ENCODE measurements around the gene NT5C2. TPM values are rescaled to one million over a fixed set of nuclear protein-coding genes. Genes with fewer than 3 reads are reported as not detected.

The NT5C2 gene
- total and polyA plus RNA-seq, 3 donors from 2014 or later = 105 to 125 (median 114) TPM

- DNase-seq = no peak
- Histone ChIP-seq H3K4me3 (no peak overlapping the region), H3K27me3 (no peaks in the 10 kb centered on the region), H3K9me3 (no peaks in the 10 kb centered on the region), H3K27ac (peak overlapping the region in 1 of 2 donors; percentile 3), H3K4me1 (peaks cover 14% of the 10 kb centered on the region), H3K36me3 (ENCODE audit: low read depth, missing control alignments) (no peaks in the 10 kb centered on the region)
- no peak for TF ChIP-seq POLR2A (IDR thresholded peaks at IDR 0.05)
- TF ChIP-seq, protein P1, sequence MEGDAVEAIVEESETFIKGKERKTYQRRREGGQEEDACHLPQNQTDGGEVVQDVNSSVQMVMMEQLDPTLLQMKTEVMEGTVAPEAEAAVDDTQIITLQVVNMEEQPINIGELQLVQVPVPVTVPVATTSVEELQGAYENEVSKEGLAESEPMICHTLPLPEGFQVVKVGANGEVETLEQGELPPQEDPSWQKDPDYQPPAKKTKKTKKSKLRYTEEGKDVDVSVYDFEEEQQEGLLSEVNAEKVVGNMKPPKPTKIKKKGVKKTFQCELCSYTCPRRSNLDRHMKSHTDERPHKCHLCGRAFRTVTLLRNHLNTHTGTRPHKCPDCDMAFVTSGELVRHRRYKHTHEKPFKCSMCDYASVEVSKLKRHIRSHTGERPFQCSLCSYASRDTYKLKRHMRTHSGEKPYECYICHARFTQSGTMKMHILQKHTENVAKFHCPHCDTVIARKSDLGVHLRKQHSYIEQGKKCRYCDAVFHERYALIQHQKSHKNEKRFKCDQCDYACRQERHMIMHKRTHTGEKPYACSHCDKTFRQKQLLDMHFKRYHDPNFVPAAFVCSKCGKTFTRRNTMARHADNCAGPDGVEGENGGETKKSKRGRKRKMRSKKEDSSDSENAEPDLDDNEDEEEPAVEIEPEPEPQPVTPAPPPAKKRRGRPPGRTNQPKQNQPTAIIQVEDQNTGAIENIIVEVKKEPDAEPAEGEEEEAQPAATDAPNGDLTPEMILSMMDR (IDR thresholded peaks at IDR 0.05) = no peak
- WGBS, 2 donors = 36 to 44% methylated on average over 2 of the region's 2 CpGs
- intact Hi-C loops (cut with DNase I; ENCODE audit: low total_unique reads) = no loop called here
Measured at GRCh38 chr10:103120977-103121735, 71.9 kb downstream of the NT5C2 start.

DNA sequence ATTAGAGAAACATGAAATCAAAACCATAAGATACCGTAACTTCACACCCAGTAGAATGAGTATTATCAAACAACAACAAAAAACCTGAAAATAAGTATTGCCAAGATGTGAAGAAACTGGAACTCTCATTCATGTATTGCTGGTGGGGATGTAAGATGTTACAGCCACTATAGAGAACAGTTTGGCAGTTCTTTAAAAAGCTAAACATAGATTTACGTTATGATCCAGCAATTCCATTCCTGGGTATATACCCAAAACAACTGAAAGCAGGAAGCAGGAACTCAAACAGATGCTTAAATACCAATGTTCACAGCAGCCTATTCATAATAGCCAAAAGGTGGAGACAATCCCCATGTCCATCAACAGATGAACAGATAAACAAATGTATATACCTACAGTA is 72.5 kb downstream of the NT5C2 start:
- Histone ChIP-seq H3K36me3 (ENCODE audit: low read depth, missing control alignments) (no peaks in the 10 kb centered on the region), H3K27me3 (no peaks in the 10 kb centered on the region), H3K4me3 (no peak overlapping the region), H3K4me1 (peaks cover 14% of the 10 kb centered on the region), H3K27ac (no peak overlapping the region), H3K9me3 (no peaks in the 10 kb centered on the region)
- TF ChIP-seq, protein P1 (IDR thresholded peaks at IDR 0.05) = no peak
- TF ChIP-seq POLR2A (IDR thresholded peaks at IDR 0.05) = no peak
- 90 to 95% methylated on average over 2 of the region's 2 CpGs for WGBS, 2 donors
- no peak for DNase-seq
- intact Hi-C loops (cut with DNase I; ENCODE audit: low total_unique reads) = no loop called here

- 84 to 85% methylated on average over 2 of the region's 2 CpGs for WGBS, 2 donors
- no peaks in the 10 kb centered on the region for H3K27me3 ChIP-seq
- H3K4me3 ChIP-seq = no peak overlapping the region
- H3K9me3 ChIP-seq = no peaks in the 10 kb centered on the region
- TF ChIP-seq, protein P1 (IDR thresholded peaks at IDR 0.05) = no peak
- TF ChIP-seq POLR2A (IDR thresholded peaks at IDR 0.05) = no peak
- peaks cover 9% of the 10 kb centered on the region for H3K4me1 ChIP-seq
- DNase-seq = no peak
- no peak overlapping the region for H3K27ac ChIP-seq
- intact Hi-C loops (cut with DNase I; ENCODE audit: low total_unique reads) = no loop called here
- H3K36me3 ChIP-seq (ENCODE audit: low read depth, missing control alignments) = no peaks in the 10 kb centered on the region
Measured at GRCh38 chr10:103117247-103117646, 75.8 kb downstream of the NT5C2 start.

- Histone ChIP-seq H3K4me1 (peaks cover 27% of the 10 kb centered on the region), H3K9me3 (no peaks in the 10 kb centered on the region), H3K4me3 (no peak overlapping the region), H3K27ac (no peak overlapping the region), H3K27me3 (no peaks in the 10 kb centered on the region), H3K36me3 (ENCODE audit: low read depth, missing control alignments) (no peaks in the 10 kb centered on the region)
- intact Hi-C loops (cut with DNase I; ENCODE audit: low total_unique reads) = no loop called here
- TF ChIP-seq POLR2A (IDR thresholded peaks at IDR 0.05) = no peak
- TF ChIP-seq, protein P1 (IDR thresholded peaks at IDR 0.05) = no peak
- 82 to 93% methylated on average over 6 of the region's 6 CpGs for WGBS, 2 donors
- DNase-seq = no peak
Measured at GRCh38 chr10:103114876-103115275, 78.2 kb downstream of the NT5C2 start.

Data from testis (tissue), 3 donors.